Measurements from ENCODE around the gene COL4A2.

DNA sequence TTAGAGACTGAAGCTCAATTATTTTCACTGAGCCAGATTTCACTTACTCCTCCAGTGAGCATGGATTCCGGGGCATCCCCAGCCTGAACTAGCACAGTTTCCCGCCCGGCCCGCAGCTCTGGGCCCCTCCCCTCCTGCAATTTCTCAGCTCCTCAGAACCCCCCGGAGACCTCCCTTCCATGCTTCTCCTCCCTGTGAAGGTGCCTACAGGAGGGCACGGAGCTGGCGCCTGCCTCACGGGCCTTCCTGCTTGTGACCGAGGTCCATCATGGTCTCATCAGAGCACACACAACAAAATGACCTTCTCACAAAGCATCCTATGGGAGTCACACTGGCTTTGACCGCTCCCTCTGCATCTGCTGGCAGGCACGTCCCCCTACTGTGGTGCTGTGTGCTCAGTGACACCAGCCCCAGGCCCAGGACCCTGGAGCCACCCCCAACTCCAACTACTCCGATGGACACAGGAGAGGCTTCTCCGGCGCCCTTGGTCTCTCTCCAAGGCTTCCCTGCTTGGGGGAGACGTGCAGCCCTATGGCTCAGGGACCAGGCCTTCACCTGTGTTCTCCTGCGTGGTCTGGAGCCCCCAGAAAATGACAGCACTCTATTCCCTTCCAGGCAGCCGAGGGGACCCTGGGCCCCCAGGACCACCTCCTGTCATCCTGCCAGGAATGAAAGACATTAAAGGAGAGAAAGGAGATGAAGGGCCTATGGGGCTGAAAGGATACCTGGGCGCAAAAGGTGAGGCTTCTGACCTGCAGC is 177.4 kb downstream of the COL4A2 start:
- TF ChIP-seq LEF1 (IDR thresholded peaks at IDR 0.05; ENCODE audit: borderline replicate concordance) (no peak), SUZ12 (IDR thresholded peaks at IDR 0.05) (no peak)
